Smooth muscle cell (in vitro differentiated cells): ENCODE results near the gene P2RY6. TPM values are rescaled to one million over a fixed set of nuclear protein-coding genes. Genes with fewer than 3 reads are reported as not detected.

Source experiments
- DNase-seq: peaks from one replicate; lab custom pipeline; 2025; ENCODE audit not compliant: unreplicated experiment; lab: John Stamatoyannopoulos, UW
- H2AFZ ChIP-seq: fragments of 200-600 bp; sonication (generic); 2 replicates; pipeline ENCODE4 v1.6.0; 2016; ENCODE audit warnings: antibody characterized with exemption, low read depth, mild to moderate bottlenecking
- H3F3A ChIP-seq: fragments of 200-600 bp; sonication (generic); 2 replicates; pipeline ENCODE4 v1.6.0; 2017; ENCODE audit warnings: antibody characterized with exemption, low read depth
- H3K27ac ChIP-seq: fragments of 200-600 bp; sonication (generic); 2 replicates; pipeline ENCODE4 v1.5.1; 2016; ENCODE audit warnings: low read depth, mild to moderate bottlenecking
- H3K27me3 ChIP-seq: fragments of 200-600 bp; sonication (generic); 2 replicates; pipeline ENCODE4 v1.6.1; 2016; ENCODE audit warnings: low read depth, mild to moderate bottlenecking
- H3K36me3 ChIP-seq: fragments of 200-600 bp; sonication (generic); 2 replicates; pipeline ENCODE4 v1.5.1; 2016; ENCODE audit warnings: low read depth
- H3K4me1 ChIP-seq: fragments of 200-600 bp; sonication (generic); 2 replicates; pipeline ENCODE4 v1.5.1; 2016; ENCODE audit warnings: low read depth
- H3K4me2 ChIP-seq: fragments of 200-600 bp; sonication (generic); 2 replicates; pipeline ENCODE4 v1.6.0; 2016; ENCODE audit warnings: mild to moderate bottlenecking
- H3K4me3 ChIP-seq: fragments of 200-600 bp; sonication (generic); 2 replicates; pipeline ENCODE4 v1.5.1; 2016; ENCODE audit warnings: mild to moderate bottlenecking
- H3K79me2 ChIP-seq: fragments of 200-600 bp; sonication (generic); 2 replicates; pipeline ENCODE4 v1.6.0; 2016; ENCODE audit warnings: low read depth, mild to moderate bottlenecking
- H3K9ac ChIP-seq: fragments of 200-600 bp; sonication (generic); 2 replicates; pipeline ENCODE4 v1.6.0; 2016; ENCODE audit warnings: low read depth
- H3K9me3 ChIP-seq: fragments of 200-600 bp; sonication (generic); replicated peaks from 2 replicates; pipeline ENCODE4 v1.5.1; 2016; ENCODE audit warnings: low read depth
- H4K20me1 ChIP-seq: fragments of 200-600 bp; sonication (generic); 2 replicates; pipeline ENCODE4 v1.6.0; 2016; ENCODE audit warnings: low read depth
- CTCF ChIP-seq: fragments of 200-600 bp; sonication (generic); IDR thresholded peaks from 2 replicates; pipeline ENCODE4 v1.5.1; 2017; ENCODE audit warnings: borderline replicate concordance, mild to moderate bottlenecking, antibody characterized with exemption; ENCODE audit not compliant: insufficient read depth, poor library complexity, severe bottlenecking
- WGBS: methylation state at CpG from one replicate; pipeline ENCODE4 v1.1.7; 2016; ENCODE audit warnings: low lambda C conversion rate; 5-methylcytosine and 5-hydroxymethylcytosine counted together
- polyA plus RNA-seq: library from polyadenylated mRNA; unstranded; fragments of >200 nt; fragmentation: Nextera tagmentation; extraction: Ambion mirVana; gene quantifications from 2 replicates; pipeline ENCODE4 v1.2.1, GENCODE V29; 2016
- total RNA-seq: library from RNA; depleted of rRNA; stranded (reverse); fragments of >200 nt; gene quantifications from 2 replicates; pipeline ENCODE4 v1.2.3, GENCODE V29; 2014

The P2RY6 gene
- total and polyA plus RNA-seq, 2 experiments from 2014 or later, result 3.7 to 13.8 TPM

- Histone ChIP-seq H2AFZ (no peak overlapping the region), H4K20me1 (no peaks in the 10 kb centered on the region), H3K79me2 (no peaks in the 10 kb centered on the region), H3K27me3 (no peaks in the 10 kb centered on the region), H3K4me2 (no peak overlapping the region), H3K36me3 (no peaks in the 10 kb centered on the region), H3K9ac (no peak overlapping the region), H3K4me3 (no peak overlapping the region), H3K27ac (peak overlapping the region; percentile 43), H3F3A (no peaks in the 10 kb centered on the region), H3K4me1 (no peaks in the 10 kb centered on the region), H3K9me3 (no peaks in the 10 kb centered on the region)
- no peak for DNase-seq
- 60% methylated on average over 3 of the region's 3 CpGs for WGBS
- no peak for TF ChIP-seq CTCF
These were observed 23.5 kb upstream of the P2RY6 start for GRCh38 chr11:73248526-73249185.

GRCh38 chr11:73249304-73249703, 22.8 kb upstream of the P2RY6 start:
- H3K79me2 ChIP-seq, result no peaks in the 10 kb centered on the region
- no peaks in the 10 kb centered on the region for H4K20me1 ChIP-seq
- H3K4me1 ChIP-seq, result no peaks in the 10 kb centered on the region
- 55% methylated on average over 5 of the region's 5 CpGs for WGBS
- no peak overlapping the region for H2AFZ ChIP-seq
- no peak for DNase-seq
- no peak for TF ChIP-seq CTCF
- H3K9ac ChIP-seq, result no peak overlapping the region
- no peaks in the 10 kb centered on the region for H3K27me3 ChIP-seq
- H3K9me3 ChIP-seq, result no peaks in the 10 kb centered on the region
- H3K36me3 ChIP-seq, result no peaks in the 10 kb centered on the region
- peak overlapping the region; percentile 82 for H3K27ac ChIP-seq
- no peaks in the 10 kb centered on the region for H3F3A ChIP-seq
- H3K4me3 ChIP-seq, result no peak overlapping the region
- no peak overlapping the region for H3K4me2 ChIP-seq

GRCh38 chr11:73249853-73250783, 22.0 kb upstream of the P2RY6 start:
- Histone ChIP-seq H3F3A (no peaks in the 10 kb centered on the region), H2AFZ (no peak overlapping the region)

More at GRCh38 chr11:73249853-73250783, 22.0 kb upstream of the P2RY6 start:
- no peaks in the 10 kb centered on the region for H3K36me3 ChIP-seq
- no peak overlapping the region for H3K4me2 ChIP-seq
- no peaks in the 10 kb centered on the region for H3K9me3 ChIP-seq
- H3K4me3 ChIP-seq, result no peak overlapping the region
- TF ChIP-seq CTCF, result no peak
- no peaks in the 10 kb centered on the region for H3K27me3 ChIP-seq
- H3K4me1 ChIP-seq, result no peaks in the 10 kb centered on the region
- WGBS, result 82% methylated on average over 11 of the region's 11 CpGs
- H3K79me2 ChIP-seq, result no peaks in the 10 kb centered on the region
- H4K20me1 ChIP-seq, result no peaks in the 10 kb centered on the region
- H3K27ac ChIP-seq, result peak overlapping the region; percentile 82
- H3K9ac ChIP-seq, result no peak overlapping the region
- no peak for DNase-seq
